Immature natural killer cell (primary cell): Measurements from ENCODE around the gene ZNF804A. TPM values are rescaled to one million over a fixed set of nuclear protein-coding genes. Genes with fewer than 3 reads are reported as not detected.

ENCODE experiments used
- DNase-seq, 3 donors: peaks; one replicate each; pipeline ENCODE4 v3.0.0; 2022; ENCODE audit warnings: mixed read lengths in 1 of 3
- H3K27ac Mint-ChIP-seq, 6 donors: one replicate each; pipeline ENCODE4 v1.8.0; 2020; ENCODE audit warnings: mixed read lengths in 6 of 6, mild to moderate bottlenecking in 5 of 6, inconsistent platforms in 4 of 6, moderate library complexity in 3 of 6
- H3K27me3 Mint-ChIP-seq, 3 donors: one replicate each; pipeline ENCODE4 v1.8.0; 2020 to 2021; ENCODE audit warnings: low read depth in 3 of 3, mild to moderate bottlenecking in 3 of 3, mixed read lengths in 3 of 3, moderate library complexity in 3 of 3, inconsistent platforms in 1 of 3
- H3K36me3 Mint-ChIP-seq, 3 donors: one replicate each; pipeline ENCODE4 v1.8.0; 2020; ENCODE audit warnings: mixed read lengths in 3 of 3, inconsistent platforms in 2 of 3, mild to moderate bottlenecking in 2 of 3
- H3K4me1 Mint-ChIP-seq, 2 donors: one replicate each; pipeline ENCODE4 v1.8.0; 2020; ENCODE audit warnings: inconsistent platforms in 2 of 2, mild to moderate bottlenecking in 2 of 2, mixed read lengths in 2 of 2, moderate library complexity in 1 of 2
- H3K4me3 Mint-ChIP-seq, 5 donors: one replicate each; pipeline ENCODE4 v1.8.0; 2020; ENCODE audit warnings: mild to moderate bottlenecking in 5 of 5, mixed read lengths in 5 of 5, inconsistent platforms in 3 of 5, moderate library complexity in 3 of 5
- H3K9me3 Mint-ChIP-seq, 6 donors: one replicate each; pipeline ENCODE4 v1.8.0; 2020; ENCODE audit warnings: mild to moderate bottlenecking in 6 of 6, mixed read lengths in 6 of 6, inconsistent platforms in 4 of 6, moderate library complexity in 3 of 6
- polyA plus RNA-seq, 3 donors: library from polyadenylated mRNA; unstranded; fragments of 300-500 nt; fragmentation: Illumina TruSeq; gene quantifications; one replicate each; pipeline ENCODE4 v1.2.3, GENCODE V29; 2021

ZNF804A gene
- polyA plus RNA-seq = under 1 TPM in 2 of 3 donors, not detected in 1; 0.03 to 0.09 TPM

- peaks cover 8 to 9% (median 9%) of the 10 kb centered on the region in 3 donors for H3K27me3 Mint-ChIP-seq
- peaks cover 2 to 6% of the 10 kb centered on the region in 2 donors for H3K4me1 Mint-ChIP-seq
- peak within 1 kb of the TSS; percentile 15 to 63 (median 30) for H3K4me3 Mint-ChIP-seq
- peak in 1 of 3 donors; percentile 1 for DNase-seq
- no peak within 1 kb of the TSS for H3K27ac Mint-ChIP-seq
- H3K36me3 Mint-ChIP-seq = peaks cover 0 to 5% (median 0%) of the 10 kb centered on the region in 3 donors
- H3K9me3 Mint-ChIP-seq = peaks cover 5 to 36% (median 18%) of the 10 kb centered on the region in 6 donors
Measured at GRCh38 chr2:184598316-184599053, at the start of gene ZNF804A. TSS of gene ZNF804A (plus strand) at chr2:184598529. CDS start at chr2:184598960, 431 bp downstream.

GRCh38 chr2:184549153-184549552 is 49.2 kb upstream of the ZNF804A start:
- Mint-ChIP-seq H3K9me3 (peaks cover 7 to 22% (median 15%) of the 10 kb centered on the region in 6 donors), H3K27me3 (no peaks in the 10 kb centered on the region), H3K36me3 (no peaks in the 10 kb centered on the region), H3K4me3 (no peak overlapping the region), H3K4me1 (no peaks in the 10 kb centered on the region), H3K27ac (no peak overlapping the region)
- DNase-seq = no peak

GRCh38 chr2:184551626-184552025 is 46.7 kb upstream of the ZNF804A start:
- no peak for DNase-seq
- no peak overlapping the region for H3K27ac Mint-ChIP-seq
- no peaks in the 10 kb centered on the region for H3K36me3 Mint-ChIP-seq
- H3K4me3 Mint-ChIP-seq = no peak overlapping the region
- no peaks in the 10 kb centered on the region for H3K4me1 Mint-ChIP-seq
- peaks cover 6 to 18% (median 12%) of the 10 kb centered on the region in 6 donors for H3K9me3 Mint-ChIP-seq
- no peaks in the 10 kb centered on the region for H3K27me3 Mint-ChIP-seq

- no peak for DNase-seq
- Mint-ChIP-seq H3K4me1 (no peaks in the 10 kb centered on the region), H3K4me3 (no peak overlapping the region), H3K9me3 (peaks cover 9 to 27% (median 16%) of the 10 kb centered on the region in 6 donors), H3K27me3 (no peaks in the 10 kb centered on the region), H3K27ac (no peak overlapping the region), H3K36me3 (no peaks in the 10 kb centered on the region)
Measured at GRCh38 chr2:184554736-184555135, 43.6 kb upstream of the ZNF804A start.

GRCh38 chr2:184555352-184555751 is 43.0 kb upstream of the ZNF804A start:
- no peak overlapping the region for H3K27ac Mint-ChIP-seq
- no peak for DNase-seq
- no peaks in the 10 kb centered on the region for H3K27me3 Mint-ChIP-seq
- H3K9me3 Mint-ChIP-seq = peaks cover 7 to 28% (median 17%) of the 10 kb centered on the region in 6 donors
- no peak overlapping the region for H3K4me3 Mint-ChIP-seq
- no peaks in the 10 kb centered on the region for H3K36me3 Mint-ChIP-seq
- no peaks in the 10 kb centered on the region for H3K4me1 Mint-ChIP-seq

GRCh38 chr2:184556639-184557038 is 41.7 kb upstream of the ZNF804A start:
- H3K27me3 Mint-ChIP-seq = no peaks in the 10 kb centered on the region
- no peak overlapping the region for H3K4me3 Mint-ChIP-seq

GRCh38 chr2:184558713-184559464 is 39.4 kb upstream of the ZNF804A start:
- Mint-ChIP-seq H3K4me3 (no peak overlapping the region), H3K4me1 (no peaks in the 10 kb centered on the region), H3K27me3 (no peaks in the 10 kb centered on the region), H3K36me3 (no peaks in the 10 kb centered on the region), H3K9me3 (peaks cover 9 to 48% (median 22%) of the 10 kb centered on the region in 6 donors), H3K27ac (no peak overlapping the region)
- no peak for DNase-seq

More at GRCh38 chr2:184556639-184557038, 41.7 kb upstream of the ZNF804A start:
- DNase-seq = no peak
- Mint-ChIP-seq H3K27ac (no peak overlapping the region), H3K4me1 (no peaks in the 10 kb centered on the region), H3K36me3 (no peaks in the 10 kb centered on the region), H3K9me3 (peaks cover 10 to 35% (median 23%) of the 10 kb centered on the region in 6 donors)

GRCh38 chr2:184560603-184561002 is 37.7 kb upstream of the ZNF804A start:
- Mint-ChIP-seq H3K27ac (no peak overlapping the region), H3K36me3 (no peaks in the 10 kb centered on the region), H3K9me3 (peaks cover 12 to 48% (median 22%) of the 10 kb centered on the region in 6 donors), H3K4me1 (no peaks in the 10 kb centered on the region), H3K4me3 (no peak overlapping the region), H3K27me3 (no peaks in the 10 kb centered on the region)
- no peak for DNase-seq

- H3K27me3 Mint-ChIP-seq = no peaks in the 10 kb centered on the region
- H3K4me1 Mint-ChIP-seq = no peaks in the 10 kb centered on the region
- no peak for DNase-seq
- no peaks in the 10 kb centered on the region for H3K36me3 Mint-ChIP-seq
- H3K4me3 Mint-ChIP-seq = no peak overlapping the region
- H3K9me3 Mint-ChIP-seq = peaks cover 14 to 50% (median 21%) of the 10 kb centered on the region in 6 donors
- no peak overlapping the region for H3K27ac Mint-ChIP-seq
Measured at GRCh38 chr2:184562532-184562931, 35.8 kb upstream of the ZNF804A start.

GRCh38 chr2:184564092-184564491 is 34.2 kb upstream of the ZNF804A start:
- Mint-ChIP-seq H3K9me3 (peaks cover 14 to 48% (median 17%) of the 10 kb centered on the region in 6 donors), H3K4me1 (no peaks in the 10 kb centered on the region), H3K4me3 (no peak overlapping the region), H3K27ac (no peak overlapping the region), H3K27me3 (no peaks in the 10 kb centered on the region), H3K36me3 (no peaks in the 10 kb centered on the region)
- no peak for DNase-seq

- no peak overlapping the region for H3K4me3 Mint-ChIP-seq
- no peak for DNase-seq
Measured at GRCh38 chr2:184566716-184567115, 31.6 kb upstream of the ZNF804A start.

GRCh38 chr2:184577056-184577455 is 21.3 kb upstream of the ZNF804A start:
- DNase-seq = no peak
- H3K4me1 Mint-ChIP-seq = no peaks in the 10 kb centered on the region
- H3K36me3 Mint-ChIP-seq = no peaks in the 10 kb centered on the region
- H3K4me3 Mint-ChIP-seq = no peak overlapping the region
- no peak overlapping the region for H3K27ac Mint-ChIP-seq
- no peaks in the 10 kb centered on the region for H3K27me3 Mint-ChIP-seq
- peaks cover 11 to 30% (median 14%) of the 10 kb centered on the region in 6 donors for H3K9me3 Mint-ChIP-seq

More at GRCh38 chr2:184566716-184567115, 31.6 kb upstream of the ZNF804A start:
- peaks cover 5 to 35% (median 17%) of the 10 kb centered on the region in 6 donors for H3K9me3 Mint-ChIP-seq
- no peaks in the 10 kb centered on the region for H3K36me3 Mint-ChIP-seq
- H3K27ac Mint-ChIP-seq = no peak overlapping the region
- no peaks in the 10 kb centered on the region for H3K4me1 Mint-ChIP-seq
- H3K27me3 Mint-ChIP-seq = no peaks in the 10 kb centered on the region

- H3K4me1 Mint-ChIP-seq = no peaks in the 10 kb centered on the region
- no peaks in the 10 kb centered on the region for H3K36me3 Mint-ChIP-seq
- peaks cover 11 to 30% (median 14%) of the 10 kb centered on the region in 6 donors for H3K9me3 Mint-ChIP-seq
- no peak overlapping the region for H3K27ac Mint-ChIP-seq
- no peak for DNase-seq
- no peaks in the 10 kb centered on the region for H3K27me3 Mint-ChIP-seq
- H3K4me3 Mint-ChIP-seq = no peak overlapping the region
Measured at GRCh38 chr2:184577743-184578142, 20.6 kb upstream of the ZNF804A start.

- Mint-ChIP-seq H3K4me1 (no peaks in the 10 kb centered on the region), H3K36me3 (no peaks in the 10 kb centered on the region)
Measured at GRCh38 chr2:184579226-184579625, 19.1 kb upstream of the ZNF804A start.

More at GRCh38 chr2:184579226-184579625, 19.1 kb upstream of the ZNF804A start:
- H3K27ac Mint-ChIP-seq = no peak overlapping the region
- no peak for DNase-seq
- no peak overlapping the region for H3K4me3 Mint-ChIP-seq
- peaks cover 10 to 25% (median 12%) of the 10 kb centered on the region in 6 donors for H3K9me3 Mint-ChIP-seq
- no peaks in the 10 kb centered on the region for H3K27me3 Mint-ChIP-seq
